HG03139 (cell line): ENCODE measurements around the gene RUFY2.
"Not testable (repeated sequence)": the region's sequence is repeated elsewhere in the genome, so short reads cannot be mapped to it uniquely, and the experiment has no call there.

ENCODE experiments used
- ATAC-seq: cut with Tn5 transposase; IDR thresholded peaks from one replicate; pipeline ENCODE4 v1.9.1; 2021; ENCODE audit not compliant: unreplicated experiment

The RUFY2 gene

DNA sequence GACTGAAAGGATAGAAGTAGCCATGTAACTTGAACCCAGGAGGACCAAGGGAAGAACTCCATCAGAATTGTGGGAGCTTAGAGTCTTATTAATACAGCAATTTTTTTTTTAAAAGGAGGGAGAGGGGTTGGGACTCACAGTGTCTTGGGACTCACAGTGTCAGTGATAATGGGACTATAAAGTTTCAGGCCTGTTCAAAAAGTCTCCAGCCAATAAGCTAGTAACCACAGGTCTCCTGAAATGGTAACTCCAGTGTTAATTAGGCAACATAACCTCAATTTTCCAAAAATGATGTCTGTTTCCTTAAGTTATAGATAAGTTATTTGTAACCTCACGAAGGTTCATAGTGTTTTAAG is 77.6 kb downstream of the RUFY2 start:
- no peak for ATAC-seq

DNA sequence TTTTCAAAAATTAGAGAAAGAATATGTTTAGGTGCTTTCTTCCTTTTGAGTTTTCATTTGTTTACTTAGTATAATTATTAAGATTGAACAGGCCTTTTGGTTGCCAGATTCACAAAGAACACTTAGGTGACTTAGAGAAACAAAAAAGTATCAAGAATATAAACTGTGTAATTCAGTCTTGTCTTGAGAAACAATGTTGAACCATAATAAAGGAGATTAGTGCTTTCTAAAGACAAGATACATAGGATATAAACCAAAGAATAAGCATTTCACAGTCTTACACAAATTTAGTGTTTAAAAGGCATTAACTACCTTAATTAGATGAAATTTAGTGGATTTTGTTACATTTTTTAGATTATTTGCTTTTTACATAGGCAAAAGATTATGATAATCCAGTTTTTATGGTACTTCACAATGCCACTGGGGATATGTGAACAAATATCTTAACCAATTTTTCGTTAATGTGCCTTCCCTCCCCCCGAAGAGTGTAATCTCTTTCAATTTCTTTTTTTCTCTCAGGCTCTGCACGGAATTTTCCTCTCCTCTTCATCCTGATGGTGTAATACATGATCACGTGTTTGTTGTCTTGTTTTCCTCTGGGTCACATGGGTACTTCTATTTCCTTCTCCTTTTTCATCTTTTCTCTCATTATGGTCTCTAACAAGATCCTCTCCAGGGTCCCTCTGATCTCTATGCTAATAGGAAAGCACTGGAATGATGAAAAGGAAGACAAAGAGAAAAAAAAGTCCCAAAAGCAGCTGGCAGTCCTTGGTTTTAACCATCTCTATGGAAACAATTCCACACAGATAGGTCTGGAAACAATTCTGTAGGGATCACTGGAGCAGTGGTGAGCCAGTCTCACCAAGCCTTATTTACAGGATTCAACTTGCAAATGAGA is 78.9 kb downstream of the RUFY2 start:
- no peak for ATAC-seq

DNA sequence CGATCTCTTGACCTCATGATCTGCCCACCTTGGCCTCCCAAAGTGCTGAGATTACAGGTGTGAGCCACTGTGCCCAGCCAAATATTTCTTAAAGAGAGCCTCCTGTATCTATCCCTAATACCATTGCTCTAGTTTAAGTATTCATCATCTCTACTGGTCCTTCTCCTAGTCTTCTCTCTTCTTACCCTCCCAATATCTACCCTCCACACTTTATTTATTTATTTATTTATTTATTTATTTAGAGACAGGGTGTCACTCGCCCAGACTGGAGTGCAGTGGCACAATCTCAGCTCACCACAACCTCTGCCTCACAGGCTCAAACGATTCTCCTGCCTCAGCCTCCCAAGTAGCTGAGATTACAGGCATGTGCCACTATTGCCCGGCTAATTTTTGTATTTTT is 82.7 kb downstream of the RUFY2 start:
- ATAC-seq = not testable (repeated sequence)

DNA sequence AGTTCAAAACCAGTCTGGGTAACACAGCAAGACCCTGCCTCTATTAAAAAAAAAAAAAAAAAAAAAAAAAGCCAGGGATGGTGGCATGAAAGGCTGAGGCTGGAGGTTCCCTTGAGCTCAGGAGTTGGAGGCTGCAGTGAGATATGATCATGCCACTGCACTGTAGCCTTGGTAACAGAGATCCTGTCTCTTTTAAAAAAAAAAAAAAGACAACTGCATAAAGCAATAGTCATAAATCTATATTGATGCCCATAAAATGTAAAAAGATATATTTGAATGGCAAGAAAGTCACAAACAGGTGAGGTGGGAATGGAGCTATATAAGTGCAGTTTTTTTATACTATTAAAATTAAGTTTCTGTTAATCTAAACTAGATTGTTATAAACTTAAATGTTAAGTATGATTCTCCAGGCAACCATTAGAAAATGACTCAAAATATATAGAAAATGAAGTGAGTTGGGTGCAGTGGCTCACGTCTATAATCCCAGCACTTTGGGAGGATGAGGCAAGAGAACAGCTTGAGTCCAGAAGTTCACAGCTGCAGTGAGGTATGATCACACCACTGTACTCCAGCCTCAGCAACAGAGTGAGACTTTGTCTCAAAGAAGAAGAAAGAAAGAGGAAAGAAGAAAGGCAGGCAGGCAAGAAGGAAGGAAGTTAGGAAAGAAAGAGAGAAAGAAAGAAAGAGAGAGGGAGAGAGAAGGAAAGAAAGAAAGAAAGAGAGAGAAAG is 88.6 kb downstream of the RUFY2 start:
- ATAC-seq = no peak

DNA sequence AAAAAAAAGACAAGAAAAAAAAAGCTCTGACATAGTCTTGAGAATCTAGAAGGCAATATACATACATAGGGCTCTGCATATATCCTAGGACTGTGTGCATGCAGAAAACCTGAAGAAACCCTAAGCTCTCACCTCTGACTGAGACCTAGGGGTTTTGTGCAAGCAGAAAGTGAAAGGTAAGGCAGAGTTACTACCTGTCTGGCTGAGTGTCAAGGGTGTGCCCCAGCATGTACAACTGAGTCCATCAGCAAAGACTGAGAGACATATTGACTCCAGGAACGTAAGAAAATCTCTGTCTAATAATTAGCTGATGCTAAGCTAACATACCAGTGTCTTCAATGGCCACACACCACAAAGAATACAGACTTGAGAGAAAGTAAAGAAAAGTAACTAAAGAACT is 91.5 kb downstream of the RUFY2 start:
- ATAC-seq = no peak

DNA sequence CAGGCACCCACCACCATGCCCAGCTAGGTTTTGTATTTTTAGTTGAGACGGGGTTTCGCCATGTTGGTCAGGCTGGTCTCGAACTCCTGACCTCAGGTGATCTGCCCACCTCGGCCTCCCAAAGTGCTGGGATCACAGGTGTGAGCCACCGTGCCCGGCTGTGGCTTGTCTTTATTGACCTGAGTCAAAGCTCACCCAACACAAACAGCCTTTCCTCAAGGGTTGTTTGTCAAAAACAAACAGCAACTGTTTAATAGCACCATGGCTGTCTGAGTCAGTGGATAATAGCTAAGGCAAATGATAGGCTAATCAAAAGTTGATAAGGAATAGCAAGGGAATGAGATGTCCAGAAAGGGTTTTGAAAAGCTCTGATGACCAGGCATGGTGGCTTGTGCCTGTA is 92.1 kb downstream of the RUFY2 start:
- ATAC-seq = not testable (repeated sequence)

DNA sequence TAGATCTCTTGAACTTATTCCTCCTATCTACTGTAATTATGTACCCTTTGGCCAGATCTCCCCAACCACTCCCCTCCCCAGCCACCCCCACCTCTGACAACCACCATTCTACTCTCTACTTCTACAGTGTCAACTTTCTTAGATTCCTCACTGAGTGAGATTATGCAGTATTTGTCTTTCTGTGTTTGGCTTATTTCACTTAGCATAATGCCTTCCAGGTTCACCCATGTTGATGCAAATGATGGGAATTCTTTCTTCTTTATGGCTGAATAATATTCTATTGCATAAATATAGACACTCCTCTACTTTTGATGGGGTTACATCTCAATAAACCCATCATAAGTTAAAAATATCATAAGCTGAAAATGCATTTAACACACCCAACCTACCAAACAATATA is 96.5 kb downstream of the RUFY2 start:
- no peak for ATAC-seq

DNA sequence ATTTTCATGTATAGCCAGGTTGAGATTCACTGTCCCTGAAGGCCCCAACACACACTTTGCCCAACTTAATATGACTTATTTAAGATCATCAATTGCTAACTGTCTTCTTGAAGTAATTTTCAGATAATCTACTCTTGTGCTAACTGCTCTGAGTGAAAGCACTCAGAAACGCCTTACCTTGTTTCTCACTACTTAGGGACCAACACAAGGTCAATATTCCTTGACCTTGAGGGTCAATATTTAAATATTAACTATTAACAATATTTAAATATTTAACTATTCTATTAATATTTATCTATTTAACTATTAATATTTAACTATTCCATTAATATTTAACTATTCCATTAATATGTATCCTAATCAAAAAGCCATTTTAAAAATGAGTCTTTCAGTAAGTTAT is 101.2 kb downstream of the RUFY2 start:
- no peak for ATAC-seq

DNA sequence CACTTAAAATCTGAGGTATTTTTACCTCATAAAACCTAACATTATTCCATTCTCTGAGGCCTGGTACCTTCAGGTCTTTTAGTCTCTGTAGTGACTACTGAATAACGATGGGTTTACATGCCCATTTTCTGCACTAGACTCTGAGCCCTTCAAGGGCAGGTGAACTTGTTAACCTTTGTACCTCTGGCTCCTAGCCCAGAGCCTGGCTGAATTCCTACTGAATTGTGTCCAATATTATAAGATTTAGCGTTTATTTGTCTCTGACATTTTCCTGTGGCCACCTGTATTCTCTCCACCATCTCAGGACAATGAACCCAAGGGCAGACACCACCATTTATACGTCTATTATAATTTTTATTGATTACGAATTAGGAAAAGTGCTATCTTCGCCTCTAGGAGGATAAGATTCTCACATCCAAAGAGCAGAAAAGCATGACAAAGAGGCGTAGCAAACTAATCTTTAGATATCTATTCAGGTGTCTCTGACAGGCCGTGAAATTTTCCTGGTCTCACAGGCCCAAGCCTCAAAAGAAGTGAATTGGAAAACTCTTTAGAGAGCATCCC is 103.1 kb downstream of the RUFY2 start:
- ATAC-seq = no peak

DNA sequence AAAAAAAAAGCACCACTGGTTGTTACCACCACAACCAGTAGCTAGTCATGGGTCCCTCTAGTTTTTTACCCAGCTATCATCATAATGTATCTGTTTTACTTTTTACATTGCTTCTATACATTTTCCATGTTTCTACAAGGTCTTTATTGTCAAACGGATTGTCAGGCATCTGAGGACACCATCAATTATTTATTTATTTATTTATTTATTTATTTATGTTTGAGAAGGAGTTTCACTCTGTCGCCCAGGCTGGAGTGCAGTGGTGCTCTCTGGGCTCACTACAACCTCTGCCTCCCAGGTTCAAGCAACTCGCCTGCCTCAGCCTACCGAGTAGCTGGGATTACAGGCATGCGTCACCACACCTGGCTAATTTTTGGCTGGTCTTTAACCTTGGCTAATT is 104.2 kb downstream of the RUFY2 start:
- no peak for ATAC-seq

DNA sequence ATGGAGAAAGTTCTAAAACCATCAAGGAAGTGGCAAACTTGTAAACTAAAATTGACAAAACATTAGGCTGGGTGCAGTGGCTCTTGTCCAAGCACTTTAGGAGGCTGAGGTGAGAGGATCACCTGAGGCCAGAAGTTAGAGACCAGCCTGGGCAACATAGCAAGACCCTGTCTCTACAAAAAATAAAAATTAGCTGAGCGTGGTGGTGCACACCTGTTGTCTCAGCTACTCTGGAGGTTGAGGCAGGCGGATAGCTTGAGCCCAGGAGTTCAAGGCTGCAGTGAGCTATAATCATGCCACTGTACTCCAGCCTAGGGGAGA is 104.6 kb downstream of the RUFY2 start:
- ATAC-seq = no peak

DNA sequence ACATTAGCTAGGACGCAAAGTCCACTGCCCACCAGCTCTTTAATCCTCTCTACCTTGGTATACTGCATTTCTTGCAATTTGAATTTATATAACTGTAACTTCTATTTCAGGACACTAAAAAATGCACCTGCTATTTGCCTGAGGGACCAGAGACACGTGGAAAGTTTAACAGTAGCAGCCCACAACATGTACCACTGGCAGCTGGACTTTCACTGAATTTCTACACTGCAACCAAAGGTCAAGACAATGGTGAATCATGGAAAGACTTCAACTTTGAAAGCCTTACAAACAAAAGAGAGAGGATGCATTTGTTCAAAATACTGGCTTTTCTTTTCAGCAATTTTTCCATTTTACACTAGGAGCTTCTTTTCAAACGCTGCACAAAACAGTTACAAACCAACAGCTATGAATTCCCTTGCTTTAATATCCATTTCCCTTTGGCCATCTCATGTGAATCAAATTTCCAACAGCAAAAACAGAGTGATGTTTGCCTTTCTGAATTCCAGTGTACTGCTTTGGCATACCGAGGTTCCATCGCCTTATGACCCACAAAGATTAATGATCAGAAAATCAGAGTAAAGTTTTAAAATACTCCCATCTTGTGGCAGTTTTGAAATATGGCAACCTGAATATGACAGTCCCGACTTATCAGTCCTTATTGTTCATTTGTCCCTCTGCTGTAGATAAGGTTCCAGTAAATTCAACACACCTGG is 105.1 kb downstream of the RUFY2 start:
- no peak for ATAC-seq

DNA sequence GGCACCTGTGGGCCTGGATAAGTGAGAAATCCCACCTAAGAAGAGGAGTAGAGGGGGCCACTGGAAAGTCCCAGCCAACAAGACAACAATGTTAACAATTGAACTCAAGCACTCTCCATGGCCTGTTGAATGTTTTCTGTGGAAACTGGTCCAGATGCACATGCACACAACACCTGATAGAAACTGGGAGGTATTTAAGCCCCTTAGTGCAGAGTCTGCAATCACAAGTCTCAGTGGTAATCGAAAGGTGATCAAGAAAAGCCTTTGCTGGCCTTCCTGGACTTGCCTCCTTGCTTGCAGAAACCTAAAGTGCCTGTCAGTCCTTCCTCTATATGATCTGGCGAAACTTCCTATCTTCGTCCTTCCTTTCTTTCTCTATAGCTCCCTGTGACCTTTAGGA is 105.8 kb downstream of the RUFY2 start:
- no peak for ATAC-seq

DNA sequence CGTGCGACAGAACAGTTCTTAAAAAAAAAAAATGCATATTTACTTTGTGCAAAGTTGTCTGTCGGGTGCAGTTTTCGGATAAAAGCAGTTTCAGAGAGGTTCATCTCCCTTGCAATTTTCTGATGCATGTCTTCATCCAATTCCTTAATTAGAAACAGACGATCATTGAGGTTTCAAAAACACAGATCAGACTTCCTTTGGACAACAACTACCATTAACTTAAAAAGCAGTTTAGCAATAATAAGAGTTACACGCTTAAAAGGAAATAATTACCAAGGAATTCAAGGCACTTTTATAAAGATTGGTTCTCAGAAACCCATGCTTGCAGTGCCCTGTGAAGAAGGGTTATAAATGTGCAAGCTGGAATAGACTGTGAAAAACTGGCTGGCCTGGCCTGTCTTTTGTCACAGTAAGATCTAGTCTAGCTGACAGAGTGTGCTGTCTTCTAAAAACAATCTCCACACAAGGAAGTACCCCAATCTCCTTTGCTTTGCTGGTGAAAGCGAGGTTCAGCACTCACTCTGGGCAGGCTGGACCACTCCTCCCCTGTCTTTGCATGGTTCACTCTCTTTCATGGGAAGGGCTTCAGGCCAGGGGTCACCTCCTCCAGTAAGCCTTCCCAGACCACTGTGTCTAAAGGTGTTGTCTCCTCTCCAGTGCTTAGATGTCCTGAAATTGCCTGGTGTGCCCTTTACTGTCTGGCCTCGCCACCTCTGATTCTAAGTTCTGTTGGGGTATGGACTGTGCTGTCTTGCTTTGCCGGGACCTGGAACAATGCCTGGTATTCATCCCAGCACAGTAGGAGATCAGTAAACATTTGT is 110.0 kb downstream of the RUFY2 start:
- no peak for ATAC-seq
